Fibroblast of skin of left biceps (primary cell): ENCODE results near the gene CCDC97.
"Not testable (repeated sequence)": the region's sequence is repeated elsewhere in the genome, so short reads cannot be mapped to it uniquely, and the experiment has no call there.

ENCODE experiments used
- DNase-seq, 2 experiments: peaks; one replicate each; pipeline ENCODE4 v3.0.0-alpha.2; 2013; ENCODE audit warnings: low read depth in 2 of 2

The CCDC97 gene

GRCh38 chr19:41339936-41340335 lies 30.0 kb downstream of the CCDC97 start:
- peak in 1 of 2 experiments; percentile 53 for DNase-seq

- no peak for DNase-seq
Observed at GRCh38 chr19:41341669-41342490, 31.9 kb downstream of the CCDC97 start.

GRCh38 chr19:41344162-41344561 lies 34.2 kb downstream of the CCDC97 start:
- no peak for DNase-seq

- DNase-seq, result not testable (repeated sequence)
Observed at GRCh38 chr19:41346916-41347315, 36.9 kb downstream of the CCDC97 start.

GRCh38 chr19:41350735-41351338 lies 40.9 kb downstream of the CCDC97 start:
- DNase-seq, result no peak

- no peak for DNase-seq
Observed at GRCh38 chr19:41351339-41352245, 41.6 kb downstream of the CCDC97 start.

- no peak for DNase-seq
Observed at GRCh38 chr19:41352279-41352608, 42.3 kb downstream of the CCDC97 start.

- DNase-seq, result no peak
Observed at GRCh38 chr19:41352609-41353465, 42.9 kb downstream of the CCDC97 start.

GRCh38 chr19:41353466-41354342 lies 43.7 kb downstream of the CCDC97 start, which contains the start of gene TGFB1:
Gene TGFB1, minus strand, starts transcription at chr19:41353922. Its CDS starts 878 bp downstream, at chr19:41353044.
- peak; percentile 72 to 74 for DNase-seq

GRCh38 chr19:41354343-41354953 lies 44.5 kb downstream of the CCDC97 start:
- DNase-seq, result no peak

- no peak for DNase-seq
Observed at GRCh38 chr19:41355035-41355434, 45.1 kb downstream of the CCDC97 start.

GRCh38 chr19:41355802-41356201 lies 45.8 kb downstream of the CCDC97 start:
- no peak for DNase-seq

- no peak for DNase-seq
Observed at GRCh38 chr19:41356984-41357739, 47.2 kb downstream of the CCDC97 start.

GRCh38 chr19:41357746-41358145 lies 47.8 kb downstream of the CCDC97 start:
- no peak for DNase-seq

GRCh38 chr19:41359741-41360140 lies 49.8 kb downstream of the CCDC97 start:
- DNase-seq, result no peak

- no peak for DNase-seq
Observed at GRCh38 chr19:41362143-41362847, 52.3 kb downstream of the CCDC97 start.

- DNase-seq, result no peak
Observed at GRCh38 chr19:41363371-41363752, 53.4 kb downstream of the CCDC97 start.

- DNase-seq, result peak; percentile 95
Observed at GRCh38 chr19:41363753-41364523, 54.0 kb downstream of the CCDC97 start, which contains the start of gene B9D2. Gene B9D2, minus strand, starts transcription at chr19:41364149. Its CDS starts 630 bp downstream, at chr19:41363519.
